H1 (cell line): Measurements from ENCODE around the gene ATR. TPM values are rescaled to one million over a fixed set of nuclear protein-coding genes. Genes with fewer than 3 reads are reported as not detected.

Source experiments
- CTCF ChIA-PET: fragments of 300-600 bp; sonication (Branson Sonifier 250); formaldehyde crosslinking; loops from one replicate; lab custom pipeline; 2021; ENCODE audit not compliant: partially characterized antibody; lab: Charles Lee
- POLR2A ChIA-PET: fragments of 300-600 bp; sonication (Branson Sonifier 250); formaldehyde crosslinking; loops from one replicate; lab custom pipeline; 2021; ENCODE audit warnings: inconsistent platforms; ENCODE audit not compliant: partially characterized antibody; lab: Charles Lee
- DNase-seq, 2 experiments: peaks; one replicate each; pipeline versions ENCODE4 v3.0.0 to v3.0.0-alpha.2; 2010 to 2022; ENCODE audit warnings: low spot score in 2 of 2, low read depth in 1 of 2, mixed read lengths in 1 of 2
- FAIRE-seq: peaks from 2 replicates; lab custom pipeline; 2011; peaks lifted over from hg19 to GRCh38; lab: Jason Lieb, UNC
- H2AFZ ChIP-seq: 2 replicates; pipeline ENCODE4 v1.8.1; 2012; ENCODE audit warnings: low read length, inconsistent platforms
- H2AK5ac ChIP-seq: 2 replicates; pipeline ENCODE4 v1.6.1; 2013; ENCODE audit warnings: low read depth, low read length
- H2BK120ac ChIP-seq: replicated peaks from 2 replicates; pipeline ENCODE3; 2013; ENCODE audit warnings: low read depth, low read length, inconsistent platforms
- H2BK12ac ChIP-seq: 2 replicates; pipeline ENCODE4 v1.6.1; 2013; ENCODE audit warnings: low read depth, low read length
- H2BK15ac ChIP-seq: 2 replicates; pipeline ENCODE4 v1.6.1; 2013; ENCODE audit warnings: low read length
- H2BK20ac ChIP-seq: 2 replicates; pipeline ENCODE4 v1.6.1; 2013; ENCODE audit warnings: low read length
- H2BK5ac ChIP-seq: 2 replicates; pipeline ENCODE4 v1.6.1; 2013; ENCODE audit warnings: low read depth, low read length
- H3K14ac ChIP-seq: 2 replicates; pipeline ENCODE4 v1.6.1; 2013; ENCODE audit warnings: inconsistent platforms; ENCODE audit not compliant: insufficient read length
- H3K18ac ChIP-seq: 2 replicates; pipeline ENCODE4 v1.6.1; 2013; ENCODE audit warnings: low read length; ENCODE audit errors: extremely low read depth
- H3K23ac ChIP-seq: 2 replicates; pipeline ENCODE4 v1.6.1; 2013; ENCODE audit warnings: inconsistent platforms; ENCODE audit not compliant: insufficient read length
- H3K23me2 ChIP-seq: 2 replicates; pipeline ENCODE4 v1.6.1; 2013; ENCODE audit warnings: low read depth, low read length
- H3K27ac ChIP-seq: 2 replicates; pipeline ENCODE4 v1.6.1; 2011; ENCODE audit warnings: low read depth, low read length, inconsistent platforms
- H3K27me3 ChIP-seq, 4 experiments: replicated peaks in 1 of 4; 1 replicate in 1 of 4; 2 replicates in 3 of 4; pipeline versions ENCODE4 v1.6.1 to v1.8.1; 2011 to 2013; ENCODE audit warnings: low read length in 3 of 4, mild to moderate bottlenecking in 3 of 4, inconsistent platforms in 2 of 4, mixed read lengths in 2 of 4, moderate library complexity in 1 of 4; ENCODE audit not compliant: control insufficient read depth in 3 of 4, insufficient read depth in 3 of 4; ENCODE audit errors: extremely low read depth in 1 of 4
- H3K36me3 ChIP-seq, 4 experiments: 2 replicates each; pipeline versions ENCODE4 v1.6.1 to v1.8.1; 2011 to 2013; ENCODE audit warnings: mild to moderate bottlenecking in 4 of 4, low read length in 3 of 4, moderate library complexity in 2 of 4, control low read depth in 1 of 4, inconsistent platforms in 1 of 4; ENCODE audit not compliant: insufficient read depth in 4 of 4, control insufficient read depth in 2 of 4
- H3K4ac ChIP-seq: replicated peaks from 2 replicates; pipeline ENCODE3; 2013; ENCODE audit warnings: low read length, low read depth, mixed read lengths, inconsistent platforms; ENCODE audit not compliant: insufficient read length
- H3K4me1 ChIP-seq, 4 experiments: replicated peaks in 1 of 4; 1 replicate in 1 of 4; 2 replicates in 3 of 4; pipeline versions ENCODE4 v1.6.1 to v1.8.1; 2011 to 2013; ENCODE audit warnings: low read length in 3 of 4, inconsistent platforms in 2 of 4, mixed read lengths in 1 of 4; ENCODE audit not compliant: insufficient read depth in 4 of 4, control insufficient read depth in 3 of 4
- H3K4me2 ChIP-seq, 2 experiments: 2 replicates each; pipeline versions ENCODE4 v1.6.1 to v1.8.1; 2011 to 2013; ENCODE audit warnings: low read depth in 2 of 2, low read length in 2 of 2, control low read depth in 1 of 2, inconsistent platforms in 1 of 2, mild to moderate bottlenecking in 1 of 2; ENCODE audit not compliant: insufficient read depth in 1 of 2
- H3K4me3 ChIP-seq, 4 experiments: fragments of 200-600, 300-600 bp in 1 of 4; sonication (generic), shearing (Covaris generic), sonication (Bioruptor Twin) in 1 of 4; 2 replicates each; pipeline versions ENCODE4 v1.5.1 to v1.8.1; 2011 to 2016; ENCODE audit warnings: low read length in 4 of 4, low read depth in 3 of 4, control low read depth in 2 of 4, inconsistent platforms in 2 of 4, mild to moderate bottlenecking in 2 of 4, mixed read lengths in 1 of 4, moderate library complexity in 1 of 4; ENCODE audit not compliant: insufficient read depth in 2 of 4; ENCODE audit errors: extremely low read depth in 1 of 4
- H3K56ac ChIP-seq: replicated peaks from 2 replicates; pipeline ENCODE3; 2013; ENCODE audit warnings: low read depth, mild to moderate bottlenecking, mixed read lengths, low read length, inconsistent platforms; ENCODE audit not compliant: insufficient read length
- H3K79me1 ChIP-seq: 2 replicates; pipeline ENCODE4 v1.6.1; 2013; ENCODE audit warnings: low read depth, low read length, control low read depth
- H3K79me2 ChIP-seq, 2 experiments: 2 replicates each; pipeline versions ENCODE4 v1.6.1 to v1.8.1; 2012 to 2013; ENCODE audit warnings: low read length in 2 of 2, mild to moderate bottlenecking in 2 of 2, inconsistent platforms in 1 of 2; ENCODE audit not compliant: insufficient read depth in 2 of 2, control insufficient read depth in 1 of 2
- H3K9ac ChIP-seq, 4 experiments: replicated peaks in 1 of 4; 1 replicate in 1 of 4; 2 replicates in 3 of 4; pipeline versions ENCODE4 v1.6.1 to v1.8.1; 2011 to 2013; ENCODE audit warnings: low read depth in 3 of 4, low read length in 3 of 4, control low read depth in 2 of 4, mild to moderate bottlenecking in 2 of 4, moderate library complexity in 2 of 4, inconsistent platforms in 1 of 4; ENCODE audit errors: extremely low read depth in 1 of 4
- H3K9me3 ChIP-seq, 2 experiments: 2 replicates each; pipeline versions ENCODE4 v1.6.1 to v1.8.1; 2012 to 2013; ENCODE audit warnings: mild to moderate bottlenecking in 2 of 2, moderate library complexity in 2 of 2, control low read depth in 1 of 2, inconsistent platforms in 1 of 2, low read depth in 1 of 2, low read length in 1 of 2, mixed read lengths in 1 of 2; ENCODE audit not compliant: insufficient read depth in 2 of 2
- H4K20me1 ChIP-seq, 2 experiments: replicated peaks in 1 of 2; 2 replicates each; pipeline versions ENCODE3 to v1.8.1; 2011 to 2013; ENCODE audit warnings: inconsistent platforms in 2 of 2, low read length in 2 of 2, mild to moderate bottlenecking in 1 of 2; ENCODE audit not compliant: insufficient read depth in 2 of 2, control insufficient read depth in 1 of 2
- H4K5ac ChIP-seq: 2 replicates; pipeline ENCODE4 v1.6.1; 2013; ENCODE audit warnings: low read length, low read depth, mixed read lengths, inconsistent platforms; ENCODE audit not compliant: insufficient read length
- H4K8ac ChIP-seq: 2 replicates; pipeline ENCODE4 v1.8.0; 2013; ENCODE audit warnings: mild to moderate bottlenecking, moderate library complexity, low read length, inconsistent platforms; ENCODE audit not compliant: insufficient read depth; ENCODE audit errors: extremely low read depth
- H4K91ac ChIP-seq: replicated peaks from 2 replicates; pipeline ENCODE3; 2013; ENCODE audit warnings: low read length, mixed read lengths, inconsistent platforms; ENCODE audit not compliant: insufficient read length
- CBX5 ChIP-seq: fragments of 300-800, 300-1000 bp; sonication (generic); IDR thresholded peaks from 2 replicates; pipeline ENCODE4 v1.7.1; 2016; ENCODE audit warnings: antibody characterized with exemption, low read length, low read depth
- FOSL1 ChIP-seq: IDR thresholded peaks from 2 replicates; pipeline ENCODE4 v1.6.1; 2011; ENCODE audit warnings: mild to moderate bottlenecking, low read depth, low read length, moderate library complexity; ENCODE audit not compliant: insufficient read depth
- MAX ChIP-seq: IDR thresholded peaks from 2 replicates; pipeline ENCODE4 v1.6.1; 2012; ENCODE audit warnings: inconsistent platforms
- NRF1 ChIP-seq: IDR thresholded peaks from 2 replicates; pipeline ENCODE4 v1.6.1; 2011; ENCODE audit warnings: mild to moderate bottlenecking, low read depth, low read length, improper control_type of control experiment
- SAP30 ChIP-seq: fragments of 300-600 bp; sonication (generic); IDR thresholded peaks from 2 replicates; pipeline ENCODE4 v1.7.1; 2012; ENCODE audit warnings: low read length, moderate library complexity, mild to moderate bottlenecking, inconsistent platforms; ENCODE audit not compliant: insufficient read depth, insufficient replicate concordance
- SIX5 ChIP-seq: IDR thresholded peaks from 2 replicates; pipeline ENCODE4 v1.6.1; 2011; ENCODE audit warnings: mild to moderate bottlenecking, low read depth, low read length
- SP2 ChIP-seq: IDR thresholded peaks from 2 replicates; pipeline ENCODE4 v1.6.1; 2012; ENCODE audit warnings: mild to moderate bottlenecking, low read length, inconsistent platforms
- SRF ChIP-seq: IDR thresholded peaks from 2 replicates; pipeline ENCODE4 v1.6.1; 2011; ENCODE audit warnings: mild to moderate bottlenecking, low read depth, low read length, moderate library complexity
- YY1 ChIP-seq: IDR thresholded peaks from 2 replicates; pipeline ENCODE4 v1.6.1; 2011; ENCODE audit warnings: low read depth, mild to moderate bottlenecking, low read length
- WGBS, 2 experiments: shearing (Covaris generic) in 1 of 2; methylation state at CpG; one replicate each; pipeline versions ENCODE4 v1.1.6 to v1.1.7; 2013 to 2015; ENCODE audit warnings: low lambda C conversion rate in 2 of 2, mixed read lengths in 2 of 2, inconsistent platforms in 1 of 2, low coverage in 1 of 2, missing lambda C conversion rate in 1 of 2; ENCODE audit not compliant: insufficient replicate concordance in 2 of 2, insufficient coverage in 1 of 2, insufficient read length in 1 of 2; ENCODE audit errors: extremely low coverage in 1 of 2, missing lambda C conversion rate in 1 of 2; 5-methylcytosine and 5-hydroxymethylcytosine counted together
- polyA plus RNA-seq, 7 experiments: library from polyadenylated mRNA; depleted of rRNA in 3 of 7; stranded (reverse) in 5 of 7; unstranded in 2 of 7; fragments of >200 nt in 5 of 7; fragments of 200-250 nt in 2 of 7; gene quantifications; 1 replicate in 5 of 7; 2 replicates in 1 of 7; 4 replicates in 1 of 7; pipeline versions ENCODE4 v1.2.1 to v1.2.3, GENCODE V29; 2011 to 2013; ENCODE audit warnings: missing spikeins in 2 of 7, mixed read lengths in 2 of 7
- total RNA-seq: library from RNA; stranded (reverse); fragmentation: NEBNext Ultra II Directional; extraction: Animal tissue kit (Norgen Biotek cat#: 25700); gene quantifications from 2 replicates; pipeline ENCODE4 v1.2.1, GENCODE V29; 2021

ATR gene
- total and polyA plus RNA-seq, 2 of the 8 experiments (the other 6 are each of a cell fraction or from before 2014, with no cell fraction given): 8.4 to 23.2 TPM

- Histone ChIP-seq H3K4me3 (no peak overlapping the region), H2BK12ac (no peak overlapping the region), H4K20me1 (no peaks in the 10 kb centered on the region), H3K4me1 (peaks cover 0 to 5% (median 1%) of the 10 kb centered on the region in 4 experiments; a peak in 4 of 7 replicates), H3K36me3 (no peaks in the 10 kb centered on the region), H3K4me2 (no peak overlapping the region), H3K79me1 (no peaks in the 10 kb centered on the region; the same call in 1 of the 2 replicates), H3K18ac (no peak overlapping the region), H2BK5ac (no peak overlapping the region), H3K14ac (no peak overlapping the region), H2AFZ (no peak overlapping the region), H2BK20ac (no peak overlapping the region), H4K5ac (no peak overlapping the region), H3K27me3 (no peaks in the 10 kb centered on the region), H3K23ac (no peak overlapping the region), H2BK120ac (no peak overlapping the region), H3K79me2 (peaks cover 0 to 49% of the 10 kb centered on the region in 2 experiments; a peak in 2 of 4 replicates), H3K56ac (no peak overlapping the region), H4K91ac (no peak overlapping the region), H4K8ac (no peak overlapping the region), H3K9ac (no peak overlapping the region), H3K23me2 (peaks cover 6% of the 10 kb centered on the region; the same call in 1 of the 2 replicates), H3K27ac (no peak overlapping the region), H3K4ac (no peak overlapping the region), H3K9me3 (no peaks in the 10 kb centered on the region), H2AK5ac (no peak overlapping the region), H2BK15ac (no peak overlapping the region)
- POLR2A ChIA-PET: interaction anchor here (1.3 kb wide), 1 partner anchor 12 kb away, joined by 3 read pairs; no protein-coding TSS in a partner anchor
- TF ChIP-seq SP2: no peak
- no peak for TF ChIP-seq CBX5
- TF ChIP-seq NRF1: no peak
- TF ChIP-seq SIX5: no peak
- TF ChIP-seq SAP30: no peak
- TF ChIP-seq YY1: no peak
- TF ChIP-seq FOSL1: no peak
- TF ChIP-seq SRF: no peak
- no peak for TF ChIP-seq MAX
- CTCF ChIA-PET: interaction anchor here (0.8 kb wide), 1 partner anchor 10 kb away, joined by 4 read pairs; no protein-coding TSS in a partner anchor
- FAIRE-seq: no peak
- 91% methylated on average over 1 of the region's 1 CpG; no CpG with 5 or more reads in 1 of the 2 experiments for WGBS, 2 experiments
- no peak for DNase-seq
Observed at GRCh38 chr3:142574665-142575064, 3.9 kb downstream of the ATR start.
